HL-60 (cell line): ENCODE data around the gene TTC27.

Experiments used
- DNase-seq, 2 experiments: peaks; one replicate each; pipeline ENCODE4 v3.0.0-alpha.2; 2010 to 2020; ENCODE audit warnings: low read depth in 1 of 2, low spot score in 1 of 2
- H3K27ac ChIP-seq: fragments of 250-450 bp; sonication (Bioruptor Pico); replicated peaks from 2 replicates; pipeline ENCODE4 v1.5.1; 2020; ENCODE audit warnings: mild to moderate bottlenecking, moderate library complexity
- H3K27me3 ChIP-seq: fragments of 250-450 bp; sonication (Bioruptor Pico); 2 replicates; pipeline ENCODE4 v1.5.1; 2021; ENCODE audit warnings: mild to moderate bottlenecking, moderate library complexity; ENCODE audit not compliant: insufficient read depth, poor library complexity, severe bottlenecking
- H3K4me3 ChIP-seq: replicated peaks from 2 replicates; pipeline ENCODE4 v1.5.1; 2011; ENCODE audit warnings: mild to moderate bottlenecking, control low read depth, low read length; ENCODE audit not compliant: insufficient read depth
- GABPA ChIP-seq: IDR thresholded peaks from 2 replicates; pipeline ENCODE4 v1.6.1; 2012; ENCODE audit warnings: low read depth
- POLR2AphosphoS5 ChIP-seq: IDR thresholded peaks from 2 replicates; pipeline ENCODE4 v1.6.1; 2012; ENCODE audit warnings: low read depth
- SPI1 ChIP-seq: IDR thresholded peaks from 2 replicates; pipeline ENCODE4 v1.6.1; 2012; ENCODE audit warnings: low read depth, mild to moderate bottlenecking, borderline replicate concordance
- TF ChIP-seq, protein P1 (sequence below): IDR thresholded peaks from one replicate; pipeline ENCODE4 v1.5.1; 2011; ENCODE audit warnings: low read length, control low read depth, inconsistent platforms; ENCODE audit not compliant: insufficient read depth
- TF ChIP-seq, protein P2 (sequence below): IDR thresholded peaks from 2 replicates; pipeline ENCODE4 v1.6.1; 2012; ENCODE audit warnings: low read depth; ENCODE audit not compliant: insufficient replicate concordance

TTC27 gene

DNA sequence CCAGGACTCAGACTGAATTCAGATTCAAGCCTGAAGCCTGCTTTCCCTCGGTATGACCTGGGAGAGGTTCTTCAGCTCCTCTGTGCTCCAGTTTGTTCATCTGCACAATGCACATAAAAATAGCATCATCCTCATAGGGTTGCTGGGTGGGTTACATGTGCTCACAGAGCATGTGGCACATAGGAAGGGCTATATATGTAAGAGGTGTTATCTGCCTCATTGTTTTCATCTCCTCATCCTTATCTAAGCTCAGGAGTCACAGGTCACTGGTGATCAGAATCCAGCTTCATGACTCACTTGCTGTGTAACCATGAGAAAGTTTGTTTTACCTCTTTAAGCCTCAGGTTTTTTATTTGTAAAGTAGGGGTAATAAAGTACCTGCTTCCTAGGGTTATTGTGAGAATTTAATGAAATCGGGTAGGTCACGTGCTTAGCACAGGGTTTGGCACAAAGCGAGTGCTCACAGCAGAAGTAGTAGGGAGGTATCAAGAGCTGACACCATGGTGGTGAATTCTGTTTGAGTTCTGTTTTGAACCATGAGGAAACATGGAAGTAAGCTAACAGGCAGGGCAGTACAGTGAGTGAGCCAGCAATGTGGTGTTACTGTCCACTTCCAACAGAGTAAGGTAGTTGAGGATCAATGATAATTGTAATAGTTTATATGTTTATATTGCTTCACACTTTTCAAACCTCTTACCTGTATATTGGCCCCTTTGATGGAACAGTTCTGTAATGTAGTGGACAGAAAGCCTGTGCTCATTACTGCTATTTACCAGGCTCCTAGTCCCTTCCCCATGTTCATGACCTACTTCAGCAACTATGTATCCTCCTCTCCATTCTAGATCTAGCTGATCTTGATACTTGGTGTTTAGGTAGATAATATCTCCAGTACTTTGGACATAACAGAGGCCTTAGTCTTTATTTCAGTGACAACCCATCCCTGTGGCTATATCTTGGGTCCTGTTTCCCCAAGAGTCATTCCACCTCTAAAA is 177.6 kb downstream of the TTC27 start:
- DNase-seq: no peak
- Histone ChIP-seq H3K27me3 (no peaks in the 10 kb centered on the region), H3K4me3 (no peak overlapping the region), H3K27ac (no peak overlapping the region)
- TF ChIP-seq, protein P1, sequence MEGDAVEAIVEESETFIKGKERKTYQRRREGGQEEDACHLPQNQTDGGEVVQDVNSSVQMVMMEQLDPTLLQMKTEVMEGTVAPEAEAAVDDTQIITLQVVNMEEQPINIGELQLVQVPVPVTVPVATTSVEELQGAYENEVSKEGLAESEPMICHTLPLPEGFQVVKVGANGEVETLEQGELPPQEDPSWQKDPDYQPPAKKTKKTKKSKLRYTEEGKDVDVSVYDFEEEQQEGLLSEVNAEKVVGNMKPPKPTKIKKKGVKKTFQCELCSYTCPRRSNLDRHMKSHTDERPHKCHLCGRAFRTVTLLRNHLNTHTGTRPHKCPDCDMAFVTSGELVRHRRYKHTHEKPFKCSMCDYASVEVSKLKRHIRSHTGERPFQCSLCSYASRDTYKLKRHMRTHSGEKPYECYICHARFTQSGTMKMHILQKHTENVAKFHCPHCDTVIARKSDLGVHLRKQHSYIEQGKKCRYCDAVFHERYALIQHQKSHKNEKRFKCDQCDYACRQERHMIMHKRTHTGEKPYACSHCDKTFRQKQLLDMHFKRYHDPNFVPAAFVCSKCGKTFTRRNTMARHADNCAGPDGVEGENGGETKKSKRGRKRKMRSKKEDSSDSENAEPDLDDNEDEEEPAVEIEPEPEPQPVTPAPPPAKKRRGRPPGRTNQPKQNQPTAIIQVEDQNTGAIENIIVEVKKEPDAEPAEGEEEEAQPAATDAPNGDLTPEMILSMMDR: no peak
- TF ChIP-seq GABPA: no peak
- no peak for TF ChIP-seq POLR2AphosphoS5
- TF ChIP-seq, protein P2, sequence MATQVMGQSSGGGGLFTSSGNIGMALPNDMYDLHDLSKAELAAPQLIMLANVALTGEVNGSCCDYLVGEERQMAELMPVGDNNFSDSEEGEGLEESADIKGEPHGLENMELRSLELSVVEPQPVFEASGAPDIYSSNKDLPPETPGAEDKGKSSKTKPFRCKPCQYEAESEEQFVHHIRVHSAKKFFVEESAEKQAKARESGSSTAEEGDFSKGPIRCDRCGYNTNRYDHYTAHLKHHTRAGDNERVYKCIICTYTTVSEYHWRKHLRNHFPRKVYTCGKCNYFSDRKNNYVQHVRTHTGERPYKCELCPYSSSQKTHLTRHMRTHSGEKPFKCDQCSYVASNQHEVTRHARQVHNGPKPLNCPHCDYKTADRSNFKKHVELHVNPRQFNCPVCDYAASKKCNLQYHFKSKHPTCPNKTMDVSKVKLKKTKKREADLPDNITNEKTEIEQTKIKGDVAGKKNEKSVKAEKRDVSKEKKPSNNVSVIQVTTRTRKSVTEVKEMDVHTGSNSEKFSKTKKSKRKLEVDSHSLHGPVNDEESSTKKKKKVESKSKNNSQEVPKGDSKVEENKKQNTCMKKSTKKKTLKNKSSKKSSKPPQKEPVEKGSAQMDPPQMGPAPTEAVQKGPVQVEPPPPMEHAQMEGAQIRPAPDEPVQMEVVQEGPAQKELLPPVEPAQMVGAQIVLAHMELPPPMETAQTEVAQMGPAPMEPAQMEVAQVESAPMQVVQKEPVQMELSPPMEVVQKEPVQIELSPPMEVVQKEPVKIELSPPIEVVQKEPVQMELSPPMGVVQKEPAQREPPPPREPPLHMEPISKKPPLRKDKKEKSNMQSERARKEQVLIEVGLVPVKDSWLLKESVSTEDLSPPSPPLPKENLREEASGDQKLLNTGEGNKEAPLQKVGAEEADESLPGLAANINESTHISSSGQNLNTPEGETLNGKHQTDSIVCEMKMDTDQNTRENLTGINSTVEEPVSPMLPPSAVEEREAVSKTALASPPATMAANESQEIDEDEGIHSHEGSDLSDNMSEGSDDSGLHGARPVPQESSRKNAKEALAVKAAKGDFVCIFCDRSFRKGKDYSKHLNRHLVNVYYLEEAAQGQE: no peak
- TF ChIP-seq SPI1: no peak

DNA sequence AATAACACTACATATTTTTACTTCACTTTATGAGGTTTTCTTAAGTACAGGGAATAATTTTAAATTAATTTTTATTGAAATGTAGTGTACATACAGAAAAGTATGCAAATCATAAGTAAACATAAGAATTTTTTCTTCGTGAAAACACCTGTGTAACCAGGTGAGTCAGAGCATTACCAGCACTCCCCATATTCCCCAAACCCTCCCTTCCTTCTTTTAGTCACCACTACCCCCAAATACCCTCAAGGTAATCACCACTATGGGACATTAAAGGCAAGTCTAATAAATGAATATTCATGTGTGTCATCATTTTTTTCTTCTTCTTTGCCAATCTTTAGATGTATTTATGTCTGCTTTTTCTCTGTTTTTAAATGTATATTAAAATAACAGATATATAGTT is 179.0 kb downstream of the TTC27 start:
- Histone ChIP-seq H3K4me3 (no peak overlapping the region), H3K27me3 (no peaks in the 10 kb centered on the region), H3K27ac (no peak overlapping the region)
- TF ChIP-seq SPI1 (no peak), POLR2AphosphoS5 (no peak), GABPA (no peak)
- TF ChIP-seq, protein P1: no peak
- TF ChIP-seq, protein P2: no peak
- no peak for DNase-seq

DNA sequence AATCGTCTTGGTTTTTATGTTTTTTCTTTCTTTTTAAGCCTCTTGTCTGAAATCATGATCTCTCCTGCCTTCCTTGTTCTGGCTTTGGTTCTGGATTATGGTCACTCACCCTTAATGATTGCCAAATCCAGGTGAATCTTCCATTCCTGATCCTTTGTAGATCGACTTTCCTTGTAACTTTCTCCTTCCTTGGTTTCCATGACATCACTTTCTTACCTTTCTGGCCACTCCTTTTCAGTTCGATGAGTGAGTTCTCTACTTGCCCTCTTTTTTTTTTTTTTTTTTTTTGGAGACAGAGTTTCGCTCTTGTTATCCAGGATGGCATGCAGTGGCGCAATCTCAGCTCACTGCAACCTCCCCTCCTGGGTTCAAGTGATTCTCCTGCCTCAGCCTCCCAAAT is 179.8 kb downstream of the TTC27 start:
- no peak for DNase-seq
- Histone ChIP-seq H3K4me3 (no peak overlapping the region), H3K27ac (no peak overlapping the region), H3K27me3 (no peaks in the 10 kb centered on the region)
- TF ChIP-seq, protein P2: no peak
- TF ChIP-seq POLR2AphosphoS5 (no peak), SPI1 (no peak), GABPA (no peak)
- TF ChIP-seq, protein P1: no peak
